Panc1 (cell line): ENCODE results near the gene IL17REL. TPM values are rescaled to one million over a fixed set of nuclear protein-coding genes. Genes with fewer than 3 reads are reported as not detected.

Source experiments
- ATAC-seq: fragments of 200-7000 bp; cut with Tn5 transposase; 2 replicates; pipeline ENCODE4 v1.9.1; 2020; ENCODE audit warnings: mild to moderate bottlenecking, moderate library complexity
- Bru-seq: library from RNA; stranded (reverse); fragments of 400-500 nt; gene quantifications from one replicate; lab custom pipeline; 2021; lab: Mats Ljungman, UMichigan
- BruChase-seq, 2 experiments: library from RNA; stranded (reverse); fragments of 400-500 nt; gene quantifications; one replicate each; lab custom pipeline; 2021; lab: Mats Ljungman, UMichigan
- BruUV-seq: library from RNA; stranded (reverse); fragments of 400-500 nt; replicated peaks from 2 replicates; lab custom pipeline; 2021; lab: Mats Ljungman, UMichigan
- CTCF ChIA-PET: fragments of 300-600 bp; sonication (Branson Sonifier 250); formaldehyde crosslinking; loops from one replicate; lab custom pipeline; 2022; ENCODE audit warnings: antibody characterized with exemption; lab: Charles Lee
- POLR2A ChIA-PET: fragments of 300-600 bp; sonication (Branson Sonifier 250); formaldehyde crosslinking; loops from one replicate; lab custom pipeline; 2022; ENCODE audit warnings: antibody characterized with exemption; lab: Charles Lee
- DNase-seq: peaks from one replicate; pipeline ENCODE4 v3.0.0-alpha.2; 2010; ENCODE audit warnings: low read depth, low spot score
- H3K27ac ChIP-seq: 2 replicates; pipeline ENCODE4 v1.5.1; 2011; ENCODE audit warnings: mild to moderate bottlenecking, low read length, inconsistent platforms
- H3K27me3 ChIP-seq: fragments of 200-500 bp; sonication (Bioruptor generic); 2 replicates; pipeline ENCODE4 v1.6.0; 2014; ENCODE audit warnings: low read length, inconsistent platforms; ENCODE audit not compliant: control insufficient read depth, insufficient read depth
- H3K36me3 ChIP-seq: fragments of 200-500 bp; sonication (Bioruptor generic); 2 replicates; pipeline ENCODE4 v1.5.1; 2014; ENCODE audit warnings: inconsistent platforms, mild to moderate bottlenecking, low read length, moderate library complexity; ENCODE audit not compliant: control insufficient read depth, insufficient read depth
- H3K4me1 ChIP-seq: 2 replicates; pipeline ENCODE4 v1.5.1; 2011; ENCODE audit warnings: inconsistent platforms, mild to moderate bottlenecking, low read length, moderate library complexity; ENCODE audit not compliant: control insufficient read depth, insufficient read depth
- H3K4me3 ChIP-seq, 2 experiments: 2 replicates each; pipeline ENCODE4 v1.5.1; 2011 to 2012; ENCODE audit warnings: low read depth in 2 of 2, low read length in 2 of 2, mild to moderate bottlenecking in 2 of 2, inconsistent platforms in 1 of 2, moderate library complexity in 1 of 2
- H3K9me3 ChIP-seq: fragments of 200-500 bp; sonication (Bioruptor generic); 2 replicates; pipeline ENCODE4 v1.5.1; 2014; ENCODE audit warnings: low read depth, mild to moderate bottlenecking, inconsistent platforms, low read length, moderate library complexity; ENCODE audit not compliant: control insufficient read depth, insufficient read depth
- POLR2AphosphoS5 ChIP-seq: IDR thresholded peaks from 2 replicates; pipeline ENCODE4 v1.6.1; 2012; ENCODE audit warnings: mild to moderate bottlenecking, low read depth, low read length, moderate library complexity
- SIN3A ChIP-seq: IDR thresholded peaks from 2 replicates; pipeline ENCODE4 v1.6.1; 2012; ENCODE audit warnings: low read depth, mild to moderate bottlenecking, low read length, moderate library complexity, borderline replicate concordance; ENCODE audit not compliant: insufficient read depth
- TCF7L2 ChIP-seq: IDR thresholded peaks from 2 replicates; pipeline ENCODE4 v1.6.1; 2011; ENCODE audit warnings: mild to moderate bottlenecking, low read depth, low read length, inconsistent platforms
- in situ Hi-C: cut with HindIII; loops from 2 replicates; pipeline ENCODE4 v1.10.0; 2016; ENCODE audit warnings: low sequenced_read_pairs, low pct_unique_long_range_greater_than_20kb
- intact Hi-C: fragments of 100-400 bp; cut with micrococcal nuclease; formaldehyde crosslinking; loops from one replicate; pipeline ENCODE4 v1.10.0; 2022; ENCODE audit not compliant: unreplicated experiment
- long read RNA-seq: library from polyadenylated mRNA; unstranded; transcript quantifications from one replicate; pipeline ENCODE4 v2.0.0, GENCODE V29; 2021; ENCODE audit not compliant: unreplicated experiment
- polyA plus RNA-seq: library from polyadenylated mRNA; unstranded; fragments of >200 nt; gene quantifications from one replicate; pipeline ENCODE4 v1.2.1, GENCODE V29; 2012; ENCODE audit warnings: missing spikeins; ENCODE audit not compliant: insufficient read length
- total RNA-seq: library from RNA; stranded (reverse); gene quantifications from one replicate; pipeline ENCODE4 v1.2.1, GENCODE V29; 2021; ENCODE audit not compliant: unreplicated experiment
- TF ChIP-seq, protein P1 (sequence below): fragments of 450-650 bp; IDR thresholded peaks from 2 replicates; pipeline ENCODE4 v1.5.1; 2017; ENCODE audit warnings: mild to moderate bottlenecking
- TF ChIP-seq, protein P2 (sequence below), 2 experiments: IDR thresholded peaks; 2 replicates each; pipeline ENCODE4 v1.6.1; 2011 to 2012; ENCODE audit warnings: low read depth in 2 of 2, control low read depth in 1 of 2, low read length in 1 of 2, mild to moderate bottlenecking in 1 of 2, moderate library complexity in 1 of 2; ENCODE audit not compliant: insufficient read depth in 1 of 2

Gene IL17REL
- total RNA-seq (0.82 TPM), Bru-seq, nascent RNA (percentile 24 among the genes with signal in this experiment), BruChase-seq, experiment 1, labeled RNA remaining after a 2-hour chase (percentile 23 among the genes with signal in this experiment), BruChase-seq, experiment 2, labeled RNA remaining after a 6-hour chase (percentile 35 among the genes with signal in this experiment)
- polyA plus RNA-seq, result 1.3 TPM
- long read RNA-seq, result 0 reads

DNA sequence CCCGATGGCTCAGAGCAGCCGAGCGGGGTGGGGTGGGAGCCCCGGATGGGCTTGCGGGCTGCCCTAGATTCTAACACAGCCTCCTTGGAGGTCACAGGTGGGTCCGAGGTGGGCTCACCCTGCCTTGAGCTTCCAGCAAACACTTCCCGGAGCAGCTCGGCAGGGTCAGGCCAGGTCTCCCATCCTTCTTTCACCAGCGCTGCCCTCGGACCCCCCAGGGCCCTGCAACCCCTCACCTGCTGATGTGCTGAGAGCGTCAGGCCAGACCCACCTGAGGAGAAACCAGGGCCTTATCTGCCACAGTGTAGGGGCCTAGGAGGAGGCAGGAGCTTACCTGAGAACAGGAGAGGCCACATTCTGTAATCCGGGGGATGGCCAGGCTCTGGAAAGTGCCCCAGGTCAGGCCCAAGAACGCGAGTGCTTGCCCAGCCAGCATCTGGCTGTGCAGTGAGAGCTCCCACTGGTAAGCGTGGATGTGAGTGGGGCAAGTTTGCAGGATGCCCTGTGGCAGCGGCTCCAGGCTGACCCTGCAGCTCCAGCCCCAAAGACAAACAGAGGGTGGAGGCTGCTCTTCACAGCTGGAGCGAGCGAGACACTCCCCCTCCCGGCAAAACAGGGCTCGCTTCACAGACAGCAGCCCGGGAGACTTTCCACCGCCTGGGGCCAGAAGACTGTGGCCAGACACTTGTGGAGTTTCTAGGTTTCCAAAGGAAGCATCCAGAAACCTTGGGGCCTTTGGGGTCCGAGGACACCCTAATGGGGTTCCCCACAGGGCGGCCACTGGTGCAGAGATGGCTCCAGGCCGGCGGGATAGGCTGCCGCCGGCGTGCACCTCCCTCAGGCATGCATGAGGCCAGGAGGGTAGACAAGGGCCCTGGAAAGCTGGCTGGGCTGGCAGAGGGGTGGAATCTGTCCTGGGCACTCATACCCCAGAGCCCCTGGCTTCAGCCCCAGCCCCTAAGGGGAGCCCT is at the start of gene IL17REL:
IL17REL (minus strand) TSS at position 555 of the 971 bp plus-strand sequence; CDS start at position 436, 119 bp downstream.
- ChIA-PET CTCF (interaction anchor here (1.0 kb wide), 1 partner anchor 19 kb away, joined by 3 read pairs; no protein-coding TSS in a partner anchor), POLR2A (no interaction called here)
- Histone ChIP-seq H3K4me3 (peak within 1 kb of the TSS in 1 of 2 experiments; percentile 20; a peak in 2 of 4 replicates), H3K27ac (0 out of 2 replicates have a peak within 1 kb of the TSS, but pooled peaks have one; percentile 29), H3K4me1 (peaks cover 32% of the 10 kb centered on the region), H3K36me3 (no peaks in the 10 kb centered on the region), H3K27me3 (no peaks in the 10 kb centered on the region), H3K9me3 (no peaks in the 10 kb centered on the region)
- ATAC-seq (peak; percentile 48), DNase-seq (no peak)
- TF ChIP-seq TCF7L2, result no peak
- TF ChIP-seq, protein P1, sequence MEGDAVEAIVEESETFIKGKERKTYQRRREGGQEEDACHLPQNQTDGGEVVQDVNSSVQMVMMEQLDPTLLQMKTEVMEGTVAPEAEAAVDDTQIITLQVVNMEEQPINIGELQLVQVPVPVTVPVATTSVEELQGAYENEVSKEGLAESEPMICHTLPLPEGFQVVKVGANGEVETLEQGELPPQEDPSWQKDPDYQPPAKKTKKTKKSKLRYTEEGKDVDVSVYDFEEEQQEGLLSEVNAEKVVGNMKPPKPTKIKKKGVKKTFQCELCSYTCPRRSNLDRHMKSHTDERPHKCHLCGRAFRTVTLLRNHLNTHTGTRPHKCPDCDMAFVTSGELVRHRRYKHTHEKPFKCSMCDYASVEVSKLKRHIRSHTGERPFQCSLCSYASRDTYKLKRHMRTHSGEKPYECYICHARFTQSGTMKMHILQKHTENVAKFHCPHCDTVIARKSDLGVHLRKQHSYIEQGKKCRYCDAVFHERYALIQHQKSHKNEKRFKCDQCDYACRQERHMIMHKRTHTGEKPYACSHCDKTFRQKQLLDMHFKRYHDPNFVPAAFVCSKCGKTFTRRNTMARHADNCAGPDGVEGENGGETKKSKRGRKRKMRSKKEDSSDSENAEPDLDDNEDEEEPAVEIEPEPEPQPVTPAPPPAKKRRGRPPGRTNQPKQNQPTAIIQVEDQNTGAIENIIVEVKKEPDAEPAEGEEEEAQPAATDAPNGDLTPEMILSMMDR, result no peak; the same call in 1 of the 2 replicates
- TF ChIP-seq, protein P2, sequence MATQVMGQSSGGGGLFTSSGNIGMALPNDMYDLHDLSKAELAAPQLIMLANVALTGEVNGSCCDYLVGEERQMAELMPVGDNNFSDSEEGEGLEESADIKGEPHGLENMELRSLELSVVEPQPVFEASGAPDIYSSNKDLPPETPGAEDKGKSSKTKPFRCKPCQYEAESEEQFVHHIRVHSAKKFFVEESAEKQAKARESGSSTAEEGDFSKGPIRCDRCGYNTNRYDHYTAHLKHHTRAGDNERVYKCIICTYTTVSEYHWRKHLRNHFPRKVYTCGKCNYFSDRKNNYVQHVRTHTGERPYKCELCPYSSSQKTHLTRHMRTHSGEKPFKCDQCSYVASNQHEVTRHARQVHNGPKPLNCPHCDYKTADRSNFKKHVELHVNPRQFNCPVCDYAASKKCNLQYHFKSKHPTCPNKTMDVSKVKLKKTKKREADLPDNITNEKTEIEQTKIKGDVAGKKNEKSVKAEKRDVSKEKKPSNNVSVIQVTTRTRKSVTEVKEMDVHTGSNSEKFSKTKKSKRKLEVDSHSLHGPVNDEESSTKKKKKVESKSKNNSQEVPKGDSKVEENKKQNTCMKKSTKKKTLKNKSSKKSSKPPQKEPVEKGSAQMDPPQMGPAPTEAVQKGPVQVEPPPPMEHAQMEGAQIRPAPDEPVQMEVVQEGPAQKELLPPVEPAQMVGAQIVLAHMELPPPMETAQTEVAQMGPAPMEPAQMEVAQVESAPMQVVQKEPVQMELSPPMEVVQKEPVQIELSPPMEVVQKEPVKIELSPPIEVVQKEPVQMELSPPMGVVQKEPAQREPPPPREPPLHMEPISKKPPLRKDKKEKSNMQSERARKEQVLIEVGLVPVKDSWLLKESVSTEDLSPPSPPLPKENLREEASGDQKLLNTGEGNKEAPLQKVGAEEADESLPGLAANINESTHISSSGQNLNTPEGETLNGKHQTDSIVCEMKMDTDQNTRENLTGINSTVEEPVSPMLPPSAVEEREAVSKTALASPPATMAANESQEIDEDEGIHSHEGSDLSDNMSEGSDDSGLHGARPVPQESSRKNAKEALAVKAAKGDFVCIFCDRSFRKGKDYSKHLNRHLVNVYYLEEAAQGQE (IDR thresholded peaks at IDR 0.05; ENCODE audit: insufficient read depth in 1 of 2, low read depth in 2 of 2, low read length in 1 of 2), result no peak
- TF ChIP-seq POLR2AphosphoS5, result no peak
- TF ChIP-seq SIN3A, result no peak
- intact Hi-C loops (no loop called here), in situ Hi-C loops (no loop called here)
- no TSS peak for BruUV-seq

- intact Hi-C loops (no loop called here), in situ Hi-C loops (no loop called here)
- H3K36me3 ChIP-seq, result no peaks in the 10 kb centered on the region
- no peak overlapping the region for H3K4me3 ChIP-seq
- H3K27me3 ChIP-seq, result no peaks in the 10 kb centered on the region
- CTCF ChIA-PET, result no interaction called here
- no peaks in the 10 kb centered on the region for H3K9me3 ChIP-seq
- DNase-seq, result no peak
- TF ChIP-seq, protein P2 (IDR thresholded peaks at IDR 0.05; ENCODE audit: insufficient read depth in 1 of 2, low read depth in 2 of 2, low read length in 1 of 2), result no peak
- TF ChIP-seq POLR2AphosphoS5, result no peak
- no peak for TF ChIP-seq TCF7L2
- TF ChIP-seq SIN3A, result no peak
- TF ChIP-seq, protein P1, result no peak
- H3K4me1 ChIP-seq, result no peaks in the 10 kb centered on the region
- H3K27ac ChIP-seq, result no peak overlapping the region
- ATAC-seq, result no peak
- no TSS peak for BruUV-seq
- POLR2A ChIA-PET, result no interaction called here
Measured at GRCh38 chr22:50061824-50062355, 49.3 kb upstream of the IL17REL start.
